OCI-LY3 (cell line): Measurements from ENCODE around the gene MFAP2.
"Not testable (repeated sequence)": the region's sequence is repeated elsewhere in the genome, so short reads cannot be mapped to it uniquely, and the experiment has no call there.

Experiments used
- CTCF ChIP-seq: fragments of 200-600, 300-600 bp; sonication (generic); IDR thresholded peaks from 2 replicates; pipeline ENCODE4 v1.5.1; 2014; ENCODE audit warnings: antibody characterized with exemption, low read length, low read depth
- EZH2phosphoT487 ChIP-seq: fragments of 200-600 bp; shearing (Covaris generic); IDR thresholded peaks from 2 replicates; pipeline ENCODE4 v1.6.1; 2018; ENCODE audit warnings: antibody characterized with exemption, mixed run types, low read depth

- TF ChIP-seq CTCF, EZH2phosphoT487: not testable (repeated sequence)
These were observed 34.2 kb downstream of the MFAP2 start for GRCh38 chr1:16946185-16946584.
